ENCODE results near the gene MYH9.
"Not testable (repeated sequence)": the region's sequence is repeated elsewhere in the genome, so short reads cannot be mapped to it uniquely, and the experiment has no call there.

The MYH9 gene

GRCh38 chr22:36387959-36388726 lies at the start of gene MYH9:
MYH9 (minus strand) TSS chr22:36387967; CDS start chr22:36349236, 38,731 bp downstream.
- peak; percentile 100 for DNase-seq

DNA sequence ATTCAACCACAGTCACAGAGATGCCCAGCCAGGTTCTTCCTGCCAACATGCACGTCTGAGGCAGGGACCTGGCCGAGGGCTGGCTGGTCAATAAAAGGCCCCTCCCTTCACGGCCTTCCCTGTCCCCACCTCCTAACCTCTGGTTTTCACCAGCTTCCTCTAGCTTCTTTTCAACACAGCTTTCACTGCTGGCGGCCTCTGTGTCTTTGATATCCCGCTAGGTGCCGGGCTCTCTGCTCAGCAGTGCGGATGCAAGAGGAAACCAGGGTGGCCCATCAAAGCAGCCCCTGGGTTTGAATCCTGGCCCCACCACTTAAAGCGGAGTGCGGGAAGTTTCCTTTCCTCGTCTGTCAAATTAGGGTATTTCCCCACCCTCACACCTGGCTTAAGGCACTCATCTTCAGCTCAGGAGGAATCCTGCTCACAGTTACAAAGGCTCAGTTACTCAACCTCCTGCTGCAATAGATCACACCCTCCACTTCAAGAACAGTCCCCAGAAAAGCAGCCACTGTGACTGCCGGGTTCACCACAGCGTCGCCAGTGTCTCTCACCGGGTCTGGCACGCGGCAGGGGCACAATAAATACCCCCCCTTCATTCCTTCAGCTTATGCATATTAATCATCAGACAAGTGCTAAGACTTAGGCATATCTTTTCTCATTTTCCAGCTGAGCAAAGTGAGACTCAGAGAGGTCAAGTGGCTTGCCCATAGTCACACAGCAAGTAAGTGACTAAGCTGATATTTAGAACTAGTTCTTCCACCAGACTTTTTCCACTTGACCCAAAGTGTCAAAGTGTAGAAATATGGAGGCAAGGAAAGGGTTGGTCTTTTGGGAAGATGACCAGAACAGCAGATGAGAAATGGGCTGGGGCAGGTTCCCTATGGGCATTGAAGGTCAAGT lies 48.0 kb upstream of the MYH9 start:
- DNase-seq: peak; percentile 46

GRCh38 chr22:36433318-36434231 lies 45.8 kb upstream of the MYH9 start:
- no peak for DNase-seq

DNA sequence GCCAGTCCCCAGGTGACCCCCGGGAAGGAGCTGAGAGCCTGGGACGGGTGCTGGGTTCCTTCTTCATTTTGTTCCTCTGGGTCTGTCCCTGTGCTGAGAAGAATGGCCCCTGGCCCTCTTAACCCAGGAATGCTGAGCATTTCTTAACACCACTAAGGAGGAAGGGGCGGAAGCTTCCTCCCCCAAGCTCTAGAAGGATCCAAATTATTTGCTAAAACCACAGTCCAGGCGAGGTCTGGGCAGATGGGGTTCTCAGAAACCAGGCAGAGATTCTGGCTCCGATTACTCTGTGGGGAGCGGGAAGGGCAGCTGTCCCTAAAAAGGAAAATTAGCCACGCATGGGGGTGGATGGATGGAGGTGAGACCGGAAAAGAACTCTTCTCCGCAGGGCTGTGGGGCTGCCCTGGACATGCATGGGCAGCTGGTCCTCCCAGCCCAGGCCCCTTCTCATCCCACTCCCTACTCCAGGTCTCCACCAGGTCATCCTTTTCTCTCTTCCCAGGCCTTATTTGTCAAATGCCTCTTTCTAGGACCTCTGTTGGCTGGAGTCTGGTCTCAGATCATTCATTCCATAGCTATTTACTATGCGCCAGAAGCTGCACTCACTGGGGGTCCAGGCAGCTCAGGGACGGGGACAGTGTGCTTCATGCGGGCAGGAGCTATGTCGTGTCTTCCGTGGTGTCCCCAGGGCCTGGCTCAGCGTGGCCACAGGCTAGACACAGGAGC lies 45.0 kb upstream of the MYH9 start:
- no peak for DNase-seq

DNA sequence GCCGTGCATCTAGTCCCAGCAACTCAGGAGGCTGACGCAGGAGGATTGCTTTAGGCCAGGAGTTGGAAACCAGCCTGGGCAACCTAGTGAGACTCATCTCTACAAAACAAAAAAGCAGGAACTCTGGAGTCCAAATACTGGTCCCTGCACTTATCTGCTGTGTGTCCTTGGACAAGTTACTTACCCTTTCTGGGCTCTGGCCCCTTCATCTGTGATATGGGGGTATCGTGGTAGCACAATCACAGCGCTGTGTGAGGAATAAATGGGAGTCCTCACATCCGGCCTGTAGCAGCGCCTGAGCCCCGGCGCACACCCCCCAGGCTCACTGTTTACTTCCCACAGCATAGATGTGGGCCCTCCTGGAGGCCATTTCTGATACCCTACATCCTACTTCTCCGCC lies 44.2 kb upstream of the MYH9 start:
- DNase-seq: no peak

- no peak for DNase-seq
Observed at GRCh38 chr22:36430863-36431262, 43.1 kb upstream of the MYH9 start.

DNA sequence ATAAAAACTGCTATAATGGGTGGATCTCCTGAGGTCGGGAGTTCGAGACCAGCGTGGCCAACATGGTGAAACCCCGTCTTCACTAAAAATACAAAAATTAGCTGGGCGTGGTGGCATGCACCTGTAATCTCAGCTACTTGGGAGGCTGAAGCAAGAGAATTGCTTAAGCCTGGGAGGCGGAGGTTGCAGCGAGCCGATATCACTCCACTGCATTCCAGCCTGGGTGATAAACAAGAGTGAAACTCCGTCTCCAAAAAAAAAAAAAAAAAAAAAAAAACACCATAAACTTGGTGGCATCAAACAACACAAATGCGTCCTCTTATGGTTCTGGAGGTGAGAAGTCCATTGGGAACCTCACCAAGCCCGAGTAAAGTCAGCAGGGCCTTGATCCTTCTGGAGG lies 40.2 kb upstream of the MYH9 start:
- not testable (repeated sequence) for DNase-seq

- no peak for DNase-seq
Observed at GRCh38 chr22:36425977-36426523, 38.3 kb upstream of the MYH9 start.

- no peak for DNase-seq
Observed at GRCh38 chr22:36424901-36425579, 37.3 kb upstream of the MYH9 start.

DNA sequence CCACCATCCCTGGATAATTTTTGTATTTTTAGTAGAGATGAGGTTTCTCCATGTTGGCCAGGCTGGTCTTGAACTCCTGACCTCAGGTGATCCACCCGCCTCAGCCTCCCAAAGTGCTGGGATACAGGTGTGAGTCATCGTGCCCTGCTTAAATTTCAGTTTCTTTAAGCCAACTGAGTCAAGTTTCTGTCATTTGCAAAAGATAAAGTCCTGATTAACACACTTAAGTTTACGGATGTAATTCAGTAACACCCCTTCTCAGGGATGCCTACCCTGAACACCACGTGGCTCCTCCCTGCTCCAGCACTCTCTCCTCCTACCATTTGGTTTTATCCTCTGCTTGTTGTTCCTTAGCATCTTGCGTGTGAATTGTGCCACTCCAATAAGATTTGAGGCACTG lies 36.7 kb upstream of the MYH9 start:
- DNase-seq: not testable (repeated sequence)

GRCh38 chr22:36423461-36424404 lies 36.0 kb upstream of the MYH9 start:
- peak; percentile 79 for DNase-seq

DNA sequence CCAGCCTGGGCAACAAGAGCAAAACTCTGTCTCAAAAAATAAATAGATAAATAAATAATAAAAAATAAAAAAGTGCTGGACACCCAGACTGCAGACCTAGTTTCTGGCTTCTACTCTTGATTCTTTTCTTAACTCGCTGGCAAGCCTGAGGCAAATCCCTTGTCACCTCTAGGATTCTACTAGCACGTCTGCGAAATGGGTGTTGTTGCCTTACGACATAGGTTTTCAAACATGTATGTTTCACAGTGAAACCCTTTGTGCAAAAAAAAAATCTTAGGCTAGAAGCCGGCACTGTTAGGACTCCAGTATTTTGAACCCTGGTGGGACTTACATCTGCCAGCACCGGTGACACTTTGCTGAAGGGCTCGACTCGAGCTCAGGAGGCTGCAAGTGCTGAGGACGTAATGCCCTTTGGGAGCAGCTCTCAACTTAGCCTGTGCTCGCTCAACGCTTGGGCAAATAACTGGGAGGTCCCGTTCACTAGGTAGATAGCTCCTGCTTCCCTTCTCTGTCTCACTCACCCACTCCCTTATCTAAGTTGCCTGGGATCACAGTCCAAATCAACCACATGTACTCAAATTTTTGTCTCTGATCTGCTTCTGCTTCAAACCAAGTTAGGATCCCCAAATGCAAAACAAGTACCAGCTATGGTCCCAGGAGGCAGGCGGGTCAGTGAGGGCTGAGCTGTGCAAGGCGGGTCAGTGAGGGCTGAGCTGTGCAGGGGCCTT lies 34.7 kb upstream of the MYH9 start:
- DNase-seq: no peak

DNA sequence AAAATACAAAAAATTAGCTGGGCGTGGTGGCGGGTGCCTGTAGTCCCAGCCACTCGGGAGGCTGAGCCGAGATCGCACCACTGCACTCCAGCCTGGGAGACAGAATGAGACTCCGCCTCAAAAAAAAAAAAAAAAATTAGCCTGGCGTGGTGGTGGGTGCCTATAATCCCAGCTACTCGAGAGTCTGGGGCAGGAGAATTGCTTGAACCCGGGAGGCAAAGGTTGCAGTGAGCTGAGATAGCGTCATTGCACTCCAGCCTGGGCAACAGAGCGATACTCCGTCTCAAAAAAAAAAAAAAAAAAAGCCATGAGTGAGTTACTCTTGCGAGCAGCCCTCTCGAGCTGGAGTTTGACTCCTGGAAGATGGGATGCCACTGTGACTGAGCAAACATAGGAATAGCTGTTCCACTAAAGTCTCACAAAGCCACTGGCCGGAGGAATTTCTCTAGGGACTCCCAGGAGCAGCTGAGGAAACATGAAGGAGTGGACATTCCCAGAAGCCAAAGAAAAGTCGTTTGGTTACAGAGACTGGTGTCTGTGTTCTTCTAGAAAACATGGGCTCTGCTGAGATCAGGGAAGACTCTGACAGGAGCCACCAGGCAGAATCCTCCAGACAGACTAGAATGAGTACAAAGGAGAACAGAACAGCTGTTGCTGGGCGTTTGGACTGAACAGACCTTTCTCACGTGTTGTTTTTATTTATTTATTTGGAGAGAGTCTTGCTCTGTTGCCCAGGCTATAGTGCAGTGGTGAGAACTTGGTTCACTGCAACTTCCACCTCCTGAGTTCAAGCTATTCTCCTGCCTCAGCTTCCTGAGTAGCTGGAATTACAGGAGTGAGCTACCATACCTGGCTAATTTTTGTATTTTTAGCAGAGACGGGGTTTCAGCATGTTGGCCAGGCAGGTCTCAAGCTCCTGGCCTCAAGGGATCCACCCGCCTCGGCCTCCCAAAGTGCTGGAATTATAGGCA lies 32.4 kb upstream of the MYH9 start:
- no peak for DNase-seq

GRCh38 chr22:36419177-36419911 lies 31.6 kb upstream of the MYH9 start:
- DNase-seq: peak; percentile 87

GRCh38 chr22:36417281-36417686 lies 29.5 kb upstream of the MYH9 start:
- no peak for DNase-seq

- DNase-seq: no peak
Observed at GRCh38 chr22:36415415-36416168, 27.8 kb upstream of the MYH9 start.
